NOMO-1 treated with DMSO at 0.1 percent for 48 hours (cell line): ENCODE results near the gene SLC9A1.

Experiments
- DNase-seq: peaks from one replicate; lab custom pipeline; 2025; ENCODE audit not compliant: unreplicated experiment; lab: John Stamatoyannopoulos, UW

SLC9A1 gene

GRCh38 chr1:27152004-27152828 is 2.7 kb downstream of the SLC9A1 start:
- no peak for DNase-seq

- DNase-seq: no peak
These were observed 4.3 kb downstream of the SLC9A1 start for GRCh38 chr1:27150641-27151040.

- no peak for DNase-seq
These were observed 4.7 kb downstream of the SLC9A1 start for GRCh38 chr1:27150183-27150582.

DNA sequence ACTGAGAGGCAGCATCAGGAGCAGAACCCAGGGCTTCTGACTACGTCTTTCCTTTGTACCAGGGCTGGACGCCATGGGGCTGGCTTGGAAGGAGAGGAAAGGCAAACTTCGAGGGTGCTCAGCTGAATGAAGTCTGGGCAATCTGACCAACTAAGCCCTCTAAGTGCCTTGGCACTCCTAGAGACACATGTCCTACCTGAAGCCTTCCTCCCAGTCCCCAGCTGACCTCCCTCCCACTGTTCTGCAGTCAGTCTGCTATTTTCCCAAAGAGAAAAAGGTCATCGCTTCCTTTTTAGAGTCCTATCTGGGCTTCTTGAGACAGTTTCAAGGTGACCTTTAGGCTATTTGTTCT is 5.2 kb downstream of the SLC9A1 start:
- no peak for DNase-seq

- DNase-seq: no peak
These were observed 5.7 kb downstream of the SLC9A1 start for GRCh38 chr1:27149084-27149761.

DNA sequence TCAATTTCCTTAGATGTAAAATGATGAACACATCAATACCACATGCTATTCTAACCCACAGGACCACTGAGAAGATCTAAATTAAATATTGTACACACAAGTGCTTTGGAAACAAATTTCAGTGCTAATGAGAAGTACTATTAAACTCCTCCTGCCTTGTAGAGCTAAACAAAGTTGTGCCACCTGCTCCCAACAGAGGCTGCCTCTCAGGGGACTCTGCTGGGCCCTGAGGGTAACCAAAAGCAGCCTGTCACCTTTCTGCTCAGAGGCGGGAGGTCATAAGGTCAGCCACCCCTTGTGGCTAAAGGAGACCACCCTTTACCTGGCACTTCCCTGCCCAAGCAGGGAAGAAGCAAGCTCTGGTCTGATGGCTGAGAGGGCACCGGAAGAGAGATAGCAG is 6.3 kb downstream of the SLC9A1 start:
- DNase-seq: no peak

DNA sequence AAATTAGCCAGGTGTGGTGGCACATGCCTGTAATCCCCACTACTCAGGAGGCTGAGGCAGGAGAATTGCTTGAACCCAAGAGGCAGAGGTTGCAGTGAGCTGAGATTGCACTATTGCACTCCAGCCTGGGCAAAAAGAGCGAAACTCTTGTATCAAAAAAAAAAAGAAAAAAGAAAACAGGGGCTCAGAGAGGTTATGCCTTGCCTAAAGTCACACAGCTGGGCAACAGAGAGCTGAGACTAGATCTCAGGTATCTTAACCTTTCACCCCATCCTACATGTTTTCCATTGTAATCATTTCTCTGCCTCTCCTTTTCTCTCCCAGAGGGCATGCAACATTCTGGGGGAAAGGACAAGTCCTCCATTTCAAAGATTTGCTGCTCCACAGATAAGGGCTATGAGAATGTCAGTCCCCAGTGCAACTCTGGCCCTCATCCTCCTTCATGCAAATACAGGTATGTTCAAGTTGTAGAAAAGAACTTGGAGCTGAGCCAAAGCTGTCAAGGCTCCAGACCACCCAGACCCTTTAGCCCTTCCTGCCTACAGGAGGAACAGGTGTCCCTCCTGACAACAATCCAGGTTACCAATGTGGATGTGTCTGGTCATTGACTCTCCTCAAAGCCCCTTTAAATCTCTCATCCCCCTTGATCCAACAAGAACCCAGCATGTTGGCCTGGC is 6.9 kb downstream of the SLC9A1 start:
- DNase-seq: no peak

DNA sequence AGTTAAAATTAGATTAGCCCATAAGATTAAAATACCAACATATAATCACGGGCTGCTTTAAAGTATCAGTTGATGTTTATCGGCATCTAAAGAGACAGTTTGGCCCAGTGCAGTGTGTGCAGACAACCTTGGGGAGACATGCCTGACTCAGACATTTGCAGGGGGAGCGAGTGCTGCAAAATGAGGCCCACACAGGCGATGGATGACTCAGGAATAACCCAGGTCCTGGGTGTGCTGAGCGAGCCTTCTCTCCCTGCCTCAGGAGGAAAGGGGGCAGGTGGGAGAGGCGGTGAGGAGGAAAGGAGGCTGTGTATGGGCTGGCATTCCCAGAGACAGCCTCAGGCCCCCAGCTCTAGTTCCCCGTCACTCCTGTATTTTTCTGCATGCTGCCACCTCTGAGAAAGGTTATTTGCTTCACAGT is 9.0 kb downstream of the SLC9A1 start:
- no peak for DNase-seq

GRCh38 chr1:27144920-27145661 is 9.8 kb downstream of the SLC9A1 start:
- no peak for DNase-seq

DNA sequence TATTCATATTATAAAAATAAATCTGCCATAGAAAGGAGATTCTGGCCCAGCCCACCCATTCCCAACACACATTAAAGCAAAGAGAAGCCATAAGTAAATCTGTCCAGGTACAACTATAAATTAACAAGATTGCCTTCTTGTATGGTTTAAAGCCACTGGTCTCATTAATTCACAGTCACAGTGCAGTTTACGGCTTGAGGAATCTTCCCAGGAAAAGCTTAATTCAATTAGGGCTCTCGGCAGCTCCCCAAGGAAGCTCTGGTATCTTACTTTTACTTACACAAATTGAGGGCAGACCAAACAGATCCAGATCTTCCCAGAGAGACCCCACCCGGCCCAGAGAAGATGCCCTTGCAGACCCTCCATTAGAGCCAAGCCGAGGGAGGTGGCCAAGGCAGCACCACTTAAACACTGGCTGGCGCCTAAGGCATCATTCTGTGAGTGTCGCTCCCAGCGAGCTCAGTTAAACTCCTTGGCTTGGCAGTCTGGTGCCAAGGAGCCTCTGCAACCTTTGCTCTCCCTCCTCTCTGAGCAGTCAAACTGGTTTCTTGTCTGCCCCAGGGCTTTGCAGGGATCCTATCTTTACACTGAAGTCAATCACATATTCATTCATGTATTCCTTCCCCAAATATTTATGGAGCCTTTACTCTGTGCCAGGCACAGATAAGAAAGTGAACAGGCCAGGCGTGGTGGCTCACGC is 10.7 kb downstream of the SLC9A1 start:
- no peak for DNase-seq

- no peak for DNase-seq
These were observed 11.5 kb downstream of the SLC9A1 start for GRCh38 chr1:27143401-27143800.

DNA sequence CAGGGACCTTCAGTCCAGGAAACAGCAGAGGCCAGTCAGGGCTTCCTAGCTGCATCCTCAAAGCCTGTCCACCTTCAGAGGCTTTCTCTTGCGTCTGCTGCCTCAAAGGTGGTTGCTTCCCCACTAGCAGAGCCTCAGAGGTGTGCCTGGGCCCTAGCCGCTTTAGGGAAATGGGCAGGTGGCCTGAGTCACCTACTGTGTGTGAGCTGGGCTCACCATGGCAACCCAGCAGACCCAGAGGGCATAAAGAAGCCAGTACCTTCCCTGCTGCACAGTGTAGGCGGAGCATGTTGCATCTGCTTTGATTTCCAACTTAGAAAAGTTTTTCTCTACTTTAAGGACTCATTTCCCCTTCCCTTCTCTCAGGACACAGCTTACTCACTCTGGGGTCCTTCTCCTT is 12.5 kb downstream of the SLC9A1 start:
- no peak for DNase-seq

GRCh38 chr1:27141266-27142003 is 13.5 kb downstream of the SLC9A1 start:
- no peak for DNase-seq

DNA sequence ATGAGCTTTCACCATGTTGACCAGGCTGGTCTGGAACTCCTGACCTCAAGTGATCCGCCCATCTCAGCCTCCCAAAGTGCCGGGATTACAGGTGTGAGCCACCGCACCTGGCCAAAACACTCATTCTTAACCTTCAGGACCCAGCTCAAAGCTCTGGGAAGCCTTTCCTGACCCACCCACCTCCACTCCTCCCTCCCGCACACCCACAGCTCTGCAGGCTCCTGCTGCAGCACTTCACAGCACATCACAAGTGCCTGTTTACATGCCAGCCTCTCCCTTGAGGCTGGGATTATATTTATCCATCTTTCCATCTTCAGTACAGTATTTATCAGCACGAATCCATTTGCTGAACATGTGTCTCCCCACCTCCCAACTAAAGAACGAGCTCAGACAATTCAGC is 14.9 kb downstream of the SLC9A1 start:
- no peak for DNase-seq

DNA sequence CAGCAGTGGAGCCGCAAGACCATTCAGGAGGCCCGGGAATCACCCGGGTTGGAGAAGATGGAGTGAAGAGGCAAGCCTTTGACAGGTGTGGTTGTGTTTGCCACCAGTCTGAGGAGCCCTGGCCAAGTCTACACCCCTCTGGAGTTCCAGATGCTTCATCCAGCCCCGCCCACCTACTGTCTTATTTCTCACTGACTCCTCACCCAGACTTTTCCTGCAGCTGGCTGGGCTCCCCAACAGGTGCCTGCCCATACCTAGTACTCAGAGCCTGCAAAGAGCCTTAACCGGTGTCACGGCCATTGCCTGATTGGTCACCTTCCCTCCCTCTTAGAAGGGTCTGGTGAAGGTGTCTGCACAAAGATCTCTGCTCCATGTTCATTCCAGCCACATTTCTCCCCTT is 16.0 kb downstream of the SLC9A1 start:
- no peak for DNase-seq

GRCh38 chr1:27138368-27138767 is 16.6 kb downstream of the SLC9A1 start:
- no peak for DNase-seq

- no peak for DNase-seq
These were observed 17.3 kb downstream of the SLC9A1 start for GRCh38 chr1:27137544-27138075.

DNA sequence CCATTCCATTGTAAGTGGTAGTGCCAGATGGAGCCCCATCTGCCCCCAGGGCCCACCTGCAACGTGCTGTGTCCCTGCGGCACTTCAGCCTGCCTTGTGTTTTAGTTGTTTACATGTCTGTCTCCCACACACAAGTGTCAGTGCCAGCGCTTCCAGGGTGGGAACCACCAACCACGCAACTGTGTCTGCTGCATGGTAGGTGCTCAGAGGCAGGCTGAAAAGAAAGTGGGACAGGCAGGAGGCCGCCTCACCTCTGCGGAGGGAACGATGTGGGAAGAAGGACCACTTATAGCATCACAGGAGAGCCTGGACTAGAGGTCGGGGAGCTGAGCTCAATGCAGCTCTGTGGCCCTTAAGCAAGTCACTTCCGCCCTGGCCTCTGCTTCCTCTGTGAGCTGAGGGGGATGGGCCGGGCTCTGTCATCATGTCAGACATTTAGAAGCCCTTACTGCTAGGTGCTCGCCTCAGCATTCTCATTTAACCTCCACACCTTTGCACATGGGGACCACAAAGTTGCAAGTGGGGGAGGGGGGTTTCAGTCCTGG is 17.9 kb downstream of the SLC9A1 start:
- DNase-seq: peak; percentile 81

GRCh38 chr1:27136236-27136551 is 18.7 kb downstream of the SLC9A1 start:
- no peak for DNase-seq
